ENCODE results near the gene BTBD9. TPM values are rescaled to one million over a fixed set of nuclear protein-coding genes. Genes with fewer than 3 reads are reported as not detected.

BTBD9 gene
- total RNA-seq, 1 donor from 2014 or later = 49.7 TPM

GRCh38 chr6:38214159-38214558 is 425.6 kb downstream of the BTBD9 start:
- Histone ChIP-seq H3K4me3 (no peak overlapping the region), H3K9me3 (no peaks in the 10 kb centered on the region), H3K4me1 (peaks cover 13% of the 10 kb centered on the region), H3K27me3 (ENCODE audit: low read depth) (no peaks in the 10 kb centered on the region), H3K27ac (no peak overlapping the region), H3K36me3 (no peaks in the 10 kb centered on the region)
- TF ChIP-seq CTCF (IDR thresholded peaks at IDR 0.05) = no peak
- no peak for DNase-seq
- intact Hi-C loops (cut with DNase I) = no loop called here
- ATAC-seq = no peak

GRCh38 chr6:38213251-38213658 is 426.5 kb downstream of the BTBD9 start:
- DNase-seq (no peak), ATAC-seq (no peak)
- intact Hi-C loops (cut with DNase I) = no loop called here
- TF ChIP-seq CTCF (IDR thresholded peaks at IDR 0.05) = no peak
- Histone ChIP-seq H3K4me1 (peaks cover 13% of the 10 kb centered on the region), H3K9me3 (no peaks in the 10 kb centered on the region), H3K27me3 (ENCODE audit: low read depth) (no peaks in the 10 kb centered on the region), H3K36me3 (no peaks in the 10 kb centered on the region), H3K27ac (no peak overlapping the region), H3K4me3 (no peak overlapping the region)

- ATAC-seq = peak; percentile 31 to 61
- no peak overlapping the region for H3K27ac ChIP-seq
- H3K27me3 ChIP-seq (ENCODE audit: low read depth) = no peaks in the 10 kb centered on the region
- DNase-seq = no peak
- H3K36me3 ChIP-seq = no peaks in the 10 kb centered on the region
- intact Hi-C loops (cut with DNase I) = no loop called here
- no peak for TF ChIP-seq CTCF (IDR thresholded peaks at IDR 0.05)
- H3K4me3 ChIP-seq = no peak overlapping the region
- H3K9me3 ChIP-seq = no peaks in the 10 kb centered on the region
- H3K4me1 ChIP-seq = peaks cover 13% of the 10 kb centered on the region
Observed at GRCh38 chr6:38212579-38212978, 427.1 kb downstream of the BTBD9 start.

- intact Hi-C loops (cut with DNase I) = no loop called here
- no peak for TF ChIP-seq CTCF (IDR thresholded peaks at IDR 0.05)
- DNase-seq = no peak
- ATAC-seq = no peak
- H3K27me3 ChIP-seq (ENCODE audit: low read depth) = no peaks in the 10 kb centered on the region
- peaks cover 13% of the 10 kb centered on the region for H3K4me1 ChIP-seq
- no peaks in the 10 kb centered on the region for H3K9me3 ChIP-seq
- H3K36me3 ChIP-seq = no peaks in the 10 kb centered on the region
- H3K4me3 ChIP-seq = no peak overlapping the region
- H3K27ac ChIP-seq = no peak overlapping the region
Observed at GRCh38 chr6:38212116-38212515, 427.6 kb downstream of the BTBD9 start.

GRCh38 chr6:38209371-38210260 is 430.1 kb downstream of the BTBD9 start:
- Histone ChIP-seq H3K27me3 (ENCODE audit: low read depth) (no peaks in the 10 kb centered on the region), H3K4me3 (no peak overlapping the region), H3K4me1 (peaks cover 13% of the 10 kb centered on the region), H3K27ac (no peak overlapping the region), H3K9me3 (no peaks in the 10 kb centered on the region), H3K36me3 (no peaks in the 10 kb centered on the region)
- TF ChIP-seq CTCF (IDR thresholded peaks at IDR 0.05) = no peak
- intact Hi-C loops (cut with DNase I) = no loop called here
- DNase-seq (no peak), ATAC-seq (no peak)
